Astrocyte (in vitro differentiated cells and primary cell): Measurements from ENCODE around the gene EXOC4.

Source experiments
- CTCF ChIP-seq: IDR thresholded peaks from 2 replicates; pipeline ENCODE4 v1.5.1; 2011; ENCODE audit warnings: low read depth, mild to moderate bottlenecking, inconsistent platforms, low read length, moderate library complexity; ENCODE audit not compliant: insufficient read depth
- EZH2 ChIP-seq: IDR thresholded peaks from 2 replicates; pipeline ENCODE4 v1.6.1; 2012; ENCODE audit warnings: mild to moderate bottlenecking, low read length, inconsistent platforms; ENCODE audit not compliant: insufficient read depth

GRCh38 chr7:133824132-133824531, 571.3 kb downstream of the EXOC4 start:
- TF ChIP-seq CTCF, result no peak
- no peak for TF ChIP-seq EZH2
